Raji (cell line): ENCODE results near the gene MRPL52.

Experiments used
- POLR2A ChIP-seq: IDR thresholded peaks from 2 replicates; pipeline ENCODE4 v1.6.1; 2011; ENCODE audit warnings: low read depth, low read length, control low read depth; ENCODE audit not compliant: insufficient read depth

Gene MRPL52

DNA sequence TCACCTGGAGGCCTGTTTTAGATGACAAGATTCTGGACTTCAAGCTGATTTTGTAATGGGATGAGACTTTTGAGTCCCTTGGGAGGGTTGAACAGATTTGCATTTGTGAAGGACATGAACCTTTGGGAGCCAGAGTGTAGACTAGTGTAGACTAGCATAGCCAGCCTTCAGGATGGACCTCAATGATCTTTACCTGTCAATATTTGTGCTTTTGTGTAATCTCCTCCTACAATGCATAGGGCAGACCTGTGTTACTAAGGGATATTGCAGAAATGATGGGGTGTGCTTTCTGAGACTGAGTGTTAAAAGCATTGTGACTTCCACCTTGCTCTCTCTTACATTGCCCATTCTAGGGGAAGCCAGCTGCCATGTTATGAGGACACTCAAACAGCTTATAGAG, 32.0 kb downstream of the MRPL52 start:
- TF ChIP-seq POLR2A = no peak

DNA sequence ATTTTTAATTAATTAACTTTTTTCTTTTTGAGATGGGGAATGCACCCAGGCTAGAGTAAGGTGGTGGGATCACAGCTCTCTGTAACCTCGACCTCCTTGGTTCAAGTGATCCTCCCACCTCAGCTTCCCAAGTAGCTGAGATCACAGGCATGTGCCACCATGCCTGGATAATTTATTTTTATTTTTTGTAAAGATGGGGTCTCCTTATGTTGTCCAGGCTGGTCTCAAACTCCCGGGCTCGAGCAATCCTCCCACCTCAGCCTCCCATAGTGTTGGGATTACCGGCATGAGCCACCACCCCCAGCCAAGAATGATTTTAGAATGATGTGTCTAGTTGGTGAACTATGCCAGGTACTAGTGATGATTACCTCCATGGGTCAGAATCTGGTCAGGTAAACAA, 35.3 kb downstream of the MRPL52 start:
- TF ChIP-seq POLR2A = no peak

DNA sequence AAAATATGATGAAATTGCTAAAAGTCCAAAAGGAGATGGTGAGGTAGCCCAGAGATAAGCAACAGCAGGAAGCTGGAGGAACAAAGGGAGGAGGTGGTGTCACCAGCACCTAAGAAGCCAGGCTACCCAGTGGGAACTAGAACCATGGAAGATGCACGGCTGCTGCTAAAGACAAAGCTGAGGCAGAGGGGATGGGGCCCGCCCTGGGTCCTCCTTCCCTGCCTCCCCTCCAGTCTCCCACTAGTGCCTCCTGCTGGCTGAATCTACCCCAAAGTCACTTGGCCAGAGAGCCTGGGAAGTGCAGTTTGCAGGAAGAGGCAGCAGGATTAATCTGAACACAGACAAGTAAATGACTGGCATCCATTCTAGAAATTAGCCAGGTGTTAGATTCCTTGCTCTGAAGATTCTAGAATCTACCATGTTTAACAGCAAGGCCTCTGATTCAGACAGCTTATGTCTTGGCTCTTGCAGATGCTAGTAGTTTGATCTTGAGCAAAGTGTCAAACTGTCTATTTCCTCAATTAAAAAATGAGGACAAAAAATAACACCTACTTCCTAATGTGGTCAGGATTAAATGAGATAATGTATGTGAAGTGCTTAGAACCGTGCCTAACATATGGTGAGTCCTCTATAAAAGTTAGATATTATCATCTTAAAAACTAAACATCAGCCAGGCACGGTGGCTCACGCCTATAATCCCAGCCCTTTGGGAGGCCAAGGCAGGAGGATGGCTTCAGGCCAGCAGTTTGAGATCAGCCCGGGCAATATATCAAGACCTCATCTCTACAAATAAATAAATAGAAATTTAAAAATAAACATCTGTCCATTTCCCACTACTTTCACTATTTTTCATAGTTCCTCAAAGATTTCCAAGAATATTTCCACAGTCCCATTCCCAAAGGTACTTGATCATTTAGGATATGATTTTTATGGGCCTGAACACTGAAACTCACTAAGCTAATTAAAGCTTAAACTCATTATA, 36.0 kb downstream of the MRPL52 start:
- no peak for TF ChIP-seq POLR2A

DNA sequence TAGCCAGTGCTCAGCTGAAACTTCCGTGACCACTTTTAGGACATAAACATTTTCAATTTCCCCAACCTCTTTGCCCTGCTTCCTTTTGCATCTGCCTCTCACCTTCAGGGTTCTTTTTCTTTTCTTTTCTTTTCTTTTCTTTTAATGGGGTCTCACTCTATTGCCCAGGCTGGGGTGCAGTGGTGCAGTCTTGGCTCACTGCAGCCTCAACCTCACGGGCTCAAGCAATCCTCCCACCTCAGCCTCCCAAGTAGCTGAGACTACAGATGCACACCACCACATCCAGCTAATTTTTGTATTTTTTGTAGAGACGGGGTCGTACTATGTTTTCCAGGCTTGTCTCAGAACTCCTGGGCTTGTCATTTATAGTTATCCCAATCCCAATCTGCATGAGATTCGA, 37.2 kb downstream of the MRPL52 start:
- no peak for TF ChIP-seq POLR2A

DNA sequence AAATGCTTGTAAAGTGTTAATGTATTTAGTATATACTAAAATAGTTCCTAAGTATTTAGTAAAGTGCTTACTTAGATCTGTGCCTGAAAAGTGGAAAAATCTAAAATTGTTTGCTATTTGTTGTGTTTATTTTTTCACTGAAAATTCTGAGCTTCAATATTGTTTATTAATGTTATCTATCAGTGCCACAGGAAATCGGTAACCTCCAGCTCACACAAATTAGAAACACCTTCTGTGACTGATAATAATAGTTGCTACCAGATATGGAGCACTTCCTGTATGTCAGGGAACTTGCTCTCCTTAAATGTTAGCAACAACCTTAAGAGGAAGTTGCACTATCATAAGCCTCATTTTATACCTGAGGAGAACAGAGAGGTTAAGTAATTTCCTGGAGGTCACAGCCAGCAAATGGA, 41.1 kb downstream of the MRPL52 start:
- TF ChIP-seq POLR2A = no peak

DNA sequence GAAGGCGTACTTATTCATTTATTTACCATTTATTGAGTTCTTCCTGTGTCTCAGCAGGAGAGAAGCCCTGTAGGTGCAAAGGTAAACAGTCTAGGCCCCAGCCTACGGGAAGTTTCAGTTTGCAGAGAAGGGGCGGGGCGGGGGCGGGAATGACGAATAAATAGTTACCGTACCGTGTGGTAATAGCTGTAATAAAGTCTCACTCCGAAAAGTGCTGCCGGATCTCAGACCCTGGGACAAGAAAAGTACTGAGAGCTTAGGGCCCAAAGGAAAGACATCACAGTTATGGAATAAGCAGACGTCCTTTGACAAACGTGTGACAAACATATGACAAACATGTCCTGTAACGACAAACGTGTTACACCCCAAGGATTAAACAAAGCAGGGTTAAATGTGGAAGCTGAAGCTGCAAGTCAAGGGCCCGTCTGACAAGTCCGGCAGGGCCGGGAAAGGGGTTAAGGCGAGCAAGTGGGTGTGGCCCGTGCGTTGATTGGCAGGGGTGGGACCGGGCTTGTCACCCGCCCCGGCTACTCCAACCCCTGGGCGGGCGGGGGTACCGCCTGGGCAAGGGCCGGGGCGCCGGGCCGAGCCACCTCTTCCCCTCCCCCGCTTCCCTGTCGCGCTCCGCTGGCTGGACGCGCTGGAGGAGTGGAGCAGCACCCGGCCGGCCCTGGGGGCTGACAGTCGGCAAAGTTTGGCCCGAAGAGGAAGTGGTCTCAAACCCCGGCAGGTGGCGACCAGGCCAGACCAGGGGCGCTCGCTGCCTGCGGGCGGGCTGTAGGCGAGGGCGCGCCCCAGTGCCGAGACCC, 41.7 kb downstream of the MRPL52 start, which contains the start of gene LRP10:
TSS of gene LRP10 (plus strand) at position 517 of the 809 bp plus-strand sequence. CDS start 564 bp downstream, outside the sequence.
- peak; percentile 75 for TF ChIP-seq POLR2A

DNA sequence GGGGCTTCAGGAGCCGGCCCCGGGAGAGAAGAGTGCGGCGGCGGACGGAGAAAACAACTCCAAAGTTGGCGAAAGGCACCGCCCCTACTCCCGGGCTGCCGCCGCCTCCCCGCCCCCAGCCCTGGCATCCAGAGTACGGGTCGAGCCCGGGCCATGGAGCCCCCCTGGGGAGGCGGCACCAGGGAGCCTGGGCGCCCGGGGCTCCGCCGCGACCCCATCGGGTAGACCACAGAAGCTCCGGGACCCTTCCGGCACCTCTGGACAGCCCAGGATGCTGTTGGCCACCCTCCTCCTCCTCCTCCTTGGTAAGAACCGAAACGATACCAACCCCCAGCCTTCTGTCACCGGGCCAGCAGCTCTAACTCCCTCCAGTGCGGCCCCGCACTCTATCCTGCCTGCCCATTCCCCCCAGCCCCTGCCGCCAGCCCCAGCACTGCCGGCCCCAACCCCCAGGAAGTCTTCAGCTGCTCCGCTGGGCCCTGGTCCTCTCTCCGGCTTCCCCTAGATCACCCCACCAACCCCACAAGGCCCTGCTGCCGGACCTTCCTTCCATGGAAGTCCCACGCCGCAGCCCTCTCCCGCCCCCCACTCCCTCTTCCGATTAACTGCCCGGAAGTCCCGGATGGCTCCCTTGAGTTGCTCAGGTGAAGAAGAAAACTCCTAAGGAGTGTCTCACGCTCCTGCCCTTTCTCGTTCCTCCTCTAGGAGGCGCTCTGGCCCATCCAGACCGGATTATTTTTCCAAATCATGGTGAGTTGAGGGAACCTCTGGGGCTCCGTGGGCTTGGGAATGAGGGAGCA, 42.5 kb downstream of the MRPL52 start:
- TF ChIP-seq POLR2A = no peak

DNA sequence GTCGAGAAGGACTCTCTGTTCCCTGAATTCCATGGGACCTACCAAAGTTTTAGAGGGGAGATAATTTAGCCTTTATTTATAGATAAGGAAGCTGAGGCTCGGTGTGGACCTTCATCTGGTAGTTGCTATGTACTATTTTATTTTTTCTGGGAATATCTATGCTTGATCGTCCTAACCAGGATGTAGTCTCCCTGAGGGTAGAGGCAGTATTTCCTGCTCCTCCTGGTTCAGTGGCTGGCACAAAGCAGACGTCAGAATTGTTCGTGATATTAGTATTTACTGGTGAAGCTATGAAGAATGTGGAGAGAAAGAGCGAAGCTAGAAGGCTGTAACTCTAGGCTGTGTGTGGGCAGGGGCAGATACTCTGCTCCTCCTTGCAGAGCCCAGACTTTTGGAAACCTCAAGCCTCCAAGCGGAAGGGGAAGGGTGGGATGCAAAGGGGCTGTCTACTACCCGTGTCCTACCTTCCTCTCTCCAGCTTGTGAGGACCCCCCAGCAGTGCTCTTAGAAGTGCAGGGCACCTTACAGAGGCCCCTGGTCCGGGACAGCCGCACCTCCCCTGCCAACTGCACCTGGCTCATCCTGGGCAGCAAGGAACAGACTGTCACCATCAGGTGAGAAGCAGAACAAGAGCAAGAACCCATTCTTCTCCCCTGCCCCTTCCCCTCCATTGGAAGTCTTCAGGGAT, 43.3 kb downstream of the MRPL52 start:
- no peak for TF ChIP-seq POLR2A

DNA sequence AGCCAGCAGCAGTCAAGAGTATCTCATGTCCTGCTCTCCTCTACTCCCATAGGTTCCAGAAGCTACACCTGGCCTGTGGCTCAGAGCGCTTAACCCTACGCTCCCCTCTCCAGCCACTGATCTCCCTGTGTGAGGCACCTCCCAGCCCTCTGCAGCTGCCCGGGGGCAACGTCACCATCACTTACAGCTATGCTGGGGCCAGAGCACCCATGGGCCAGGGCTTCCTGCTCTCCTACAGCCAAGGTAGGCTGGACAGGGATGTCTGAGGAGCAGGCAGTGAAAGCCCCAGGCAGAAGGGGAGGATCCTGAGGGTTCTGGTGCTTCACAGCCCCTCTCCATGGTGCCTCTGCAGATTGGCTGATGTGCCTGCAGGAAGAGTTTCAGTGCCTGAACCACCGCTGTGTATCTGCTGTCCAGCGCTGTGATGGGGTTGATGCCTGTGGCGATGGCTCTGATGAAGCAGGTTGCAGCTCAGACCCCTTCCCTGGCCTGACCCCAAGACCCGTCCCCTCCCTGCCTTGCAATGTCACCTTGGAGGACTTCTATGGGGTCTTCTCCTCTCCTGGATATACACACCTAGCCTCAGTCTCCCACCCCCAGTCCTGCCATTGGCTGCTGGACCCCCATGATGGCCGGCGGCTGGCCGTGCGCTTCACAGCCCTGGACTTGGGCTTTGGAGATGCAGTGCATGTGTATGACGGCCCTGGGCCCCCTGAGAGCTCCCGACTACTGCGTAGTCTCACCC, 45.5 kb downstream of the MRPL52 start:
- TF ChIP-seq POLR2A = no peak

DNA sequence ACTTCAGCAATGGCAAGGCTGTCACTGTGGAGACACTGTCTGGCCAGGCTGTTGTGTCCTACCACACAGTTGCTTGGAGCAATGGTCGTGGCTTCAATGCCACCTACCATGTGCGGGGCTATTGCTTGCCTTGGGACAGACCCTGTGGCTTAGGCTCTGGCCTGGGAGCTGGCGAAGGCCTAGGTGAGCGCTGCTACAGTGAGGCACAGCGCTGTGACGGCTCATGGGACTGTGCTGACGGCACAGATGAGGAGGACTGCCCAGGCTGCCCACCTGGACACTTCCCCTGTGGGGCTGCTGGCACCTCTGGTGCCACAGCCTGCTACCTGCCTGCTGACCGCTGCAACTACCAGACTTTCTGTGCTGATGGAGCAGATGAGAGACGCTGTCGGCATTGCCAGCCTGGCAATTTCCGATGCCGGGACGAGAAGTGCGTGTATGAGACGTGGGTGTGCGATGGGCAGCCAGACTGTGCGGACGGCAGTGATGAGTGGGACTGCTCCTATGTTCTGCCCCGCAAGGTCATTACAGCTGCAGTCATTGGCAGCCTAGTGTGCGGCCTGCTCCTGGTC, 46.1 kb downstream of the MRPL52 start:
- no peak for TF ChIP-seq POLR2A

DNA sequence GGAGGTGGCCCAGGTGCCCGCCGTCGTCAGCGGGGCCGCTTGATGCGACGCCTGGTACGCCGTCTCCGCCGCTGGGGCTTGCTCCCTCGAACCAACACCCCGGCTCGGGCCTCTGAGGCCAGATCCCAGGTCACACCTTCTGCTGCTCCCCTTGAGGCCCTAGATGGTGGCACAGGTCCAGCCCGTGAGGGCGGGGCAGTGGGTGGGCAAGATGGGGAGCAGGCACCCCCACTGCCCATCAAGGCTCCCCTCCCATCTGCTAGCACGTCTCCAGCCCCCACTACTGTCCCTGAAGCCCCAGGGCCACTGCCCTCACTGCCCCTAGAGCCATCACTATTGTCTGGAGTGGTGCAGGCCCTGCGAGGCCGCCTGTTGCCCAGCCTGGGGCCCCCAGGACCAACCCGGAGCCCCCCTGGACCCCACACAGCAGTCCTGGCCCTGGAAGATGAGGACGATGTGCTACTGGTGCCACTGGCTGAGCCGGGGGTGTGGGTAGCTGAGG, 47.4 kb downstream of the MRPL52 start:
- TF ChIP-seq POLR2A = no peak

DNA sequence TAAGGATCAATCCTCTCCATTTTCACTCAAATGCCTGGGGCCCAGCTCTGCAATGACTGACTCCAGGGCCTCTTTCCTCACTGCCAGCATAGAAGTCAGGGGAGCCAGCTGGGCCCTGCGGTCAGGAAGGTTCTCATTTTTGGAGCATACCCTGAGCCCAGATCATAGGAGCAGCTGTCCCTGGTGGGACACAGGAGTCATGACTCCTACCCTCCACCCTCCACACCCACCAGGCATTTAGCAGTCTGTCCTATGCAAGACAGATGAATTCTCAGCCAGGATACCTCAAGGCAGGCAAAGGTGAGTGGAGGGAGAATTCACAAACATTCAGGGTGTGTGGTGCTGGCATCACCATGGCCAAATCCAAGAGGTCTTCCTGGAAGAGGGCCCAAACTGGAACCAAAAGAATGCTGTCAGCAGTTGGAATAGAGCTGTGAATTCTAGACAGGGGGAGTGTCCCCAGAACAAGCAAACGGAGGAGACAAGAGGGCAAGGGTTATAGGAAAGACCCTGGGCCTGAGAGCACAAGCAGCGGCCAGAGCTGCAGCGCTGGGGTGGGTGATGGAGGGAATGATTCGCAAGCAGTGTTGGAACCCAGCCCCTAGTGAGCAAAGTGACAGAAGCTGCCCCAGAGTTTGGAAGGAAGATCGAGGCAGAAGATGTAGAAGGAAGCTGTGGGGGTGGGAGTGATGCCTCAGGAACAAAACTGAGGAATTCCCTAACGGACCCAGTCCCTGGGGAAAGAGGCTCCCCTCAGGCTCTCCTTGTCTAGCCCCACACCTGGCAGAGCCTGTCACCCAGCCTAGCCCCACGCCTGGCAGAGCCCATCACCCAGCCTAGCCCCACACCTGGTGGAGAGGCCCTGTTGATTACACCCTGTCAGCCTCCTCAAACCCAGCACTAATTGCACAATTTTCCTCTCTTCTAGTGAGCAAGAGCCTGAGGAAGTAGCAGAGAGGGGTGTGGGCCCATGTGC, 48.9 kb downstream of the MRPL52 start:
- TF ChIP-seq POLR2A = no peak
